SKM-1 (cell line): ENCODE results near the gene SNAP47.

Experiments used
- DNase-seq: peaks from one replicate; lab custom pipeline; 2025; ENCODE audit not compliant: unreplicated experiment; lab: John Stamatoyannopoulos, UW

Gene SNAP47

GRCh38 chr1:227748496-227749182, 13.4 kb downstream of the SNAP47 start:
- DNase-seq: no peak

DNA sequence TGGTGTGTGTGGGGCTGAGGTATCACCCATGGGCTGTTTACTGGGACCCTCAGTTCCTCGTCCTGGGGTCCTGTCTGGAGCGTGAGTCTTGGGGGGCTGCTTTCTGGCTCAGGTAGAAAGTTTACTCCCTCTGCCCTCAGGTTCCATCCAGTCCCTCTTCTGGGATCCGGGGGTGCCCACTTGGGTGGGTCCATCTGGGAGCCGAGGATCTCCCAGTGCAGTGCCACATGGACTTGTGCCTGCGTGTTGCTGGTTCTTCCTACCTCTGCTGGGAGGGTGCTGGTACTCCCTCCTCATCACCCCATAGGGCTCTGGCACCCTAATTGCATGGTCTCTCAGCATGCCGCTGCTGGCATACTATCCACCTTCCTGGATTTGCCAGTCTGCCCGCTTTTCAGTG, 14.0 kb downstream of the SNAP47 start:
- DNase-seq: no peak

DNA sequence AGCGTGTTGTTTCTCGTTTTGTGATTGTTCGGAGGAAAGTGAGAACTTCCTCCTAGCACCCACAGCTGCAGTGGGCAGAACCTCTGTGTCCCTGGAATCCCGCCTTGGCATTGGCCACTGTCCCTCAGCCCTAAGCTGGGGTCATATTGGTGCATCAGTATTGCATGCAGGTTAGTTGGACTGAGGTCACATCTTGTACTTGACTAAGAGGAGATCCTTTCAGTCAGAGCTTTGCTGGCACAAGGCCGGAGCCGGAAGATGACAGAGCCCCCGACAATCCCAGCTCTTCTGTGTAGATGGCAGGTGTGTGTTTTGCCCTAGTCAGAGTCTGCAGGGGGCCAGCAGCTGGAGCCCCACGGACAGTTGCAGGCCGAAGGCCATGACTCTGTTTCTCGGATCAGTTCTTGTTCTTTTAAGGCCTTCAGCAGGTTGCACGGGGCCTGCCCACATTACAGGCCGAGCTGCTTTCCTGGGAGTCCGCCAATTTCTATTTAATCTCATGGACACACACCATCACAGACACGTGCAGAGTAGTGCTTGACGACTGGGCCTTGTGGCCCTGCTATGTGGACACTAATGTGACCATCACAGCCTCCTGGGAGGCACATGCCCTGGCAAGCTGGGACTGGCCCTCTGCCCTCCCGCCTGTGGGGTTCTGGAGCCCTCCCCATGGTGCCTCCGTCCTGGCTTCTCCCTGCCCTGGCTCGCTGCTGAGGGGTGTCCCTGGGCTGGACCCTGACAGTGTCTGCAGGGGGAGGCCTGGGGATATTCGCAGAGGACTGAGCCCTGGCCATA, 14.9 kb downstream of the SNAP47 start:
- no peak for DNase-seq

DNA sequence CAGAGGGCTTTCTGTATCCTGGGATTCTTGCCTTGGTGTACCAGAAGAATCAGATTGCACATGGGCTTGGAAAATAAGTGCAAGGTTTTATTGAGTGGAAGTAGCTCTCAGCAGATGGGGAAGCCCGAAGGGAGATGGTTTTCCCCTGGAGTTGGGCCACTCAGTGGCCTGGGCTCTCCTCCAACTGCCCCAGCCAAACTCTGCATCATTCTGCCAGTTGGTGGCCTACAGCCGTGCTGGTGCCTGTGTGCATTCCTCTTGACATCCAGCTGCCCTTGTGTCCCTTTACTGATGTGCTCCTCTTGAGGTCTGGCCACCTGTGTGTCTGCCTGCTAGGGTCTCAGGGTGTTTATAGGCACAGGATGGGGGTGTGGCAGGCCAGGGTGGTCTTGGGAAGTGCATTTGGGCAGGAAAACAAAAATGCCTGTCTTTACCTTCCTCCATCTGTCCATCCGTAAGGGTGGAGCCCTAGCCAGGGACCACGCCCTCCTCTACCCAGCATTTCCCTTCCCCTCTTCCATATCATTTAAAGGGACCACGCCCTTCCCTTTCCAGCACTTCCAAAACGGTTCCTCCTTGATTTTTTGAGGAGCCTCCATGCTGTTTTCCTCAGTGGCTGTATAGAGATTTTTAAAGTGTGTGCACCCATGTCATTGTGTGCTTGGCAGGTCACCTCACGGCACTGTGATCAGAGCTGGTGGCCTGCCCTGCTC, 18.9 kb downstream of the SNAP47 start:
- no peak for DNase-seq

DNA sequence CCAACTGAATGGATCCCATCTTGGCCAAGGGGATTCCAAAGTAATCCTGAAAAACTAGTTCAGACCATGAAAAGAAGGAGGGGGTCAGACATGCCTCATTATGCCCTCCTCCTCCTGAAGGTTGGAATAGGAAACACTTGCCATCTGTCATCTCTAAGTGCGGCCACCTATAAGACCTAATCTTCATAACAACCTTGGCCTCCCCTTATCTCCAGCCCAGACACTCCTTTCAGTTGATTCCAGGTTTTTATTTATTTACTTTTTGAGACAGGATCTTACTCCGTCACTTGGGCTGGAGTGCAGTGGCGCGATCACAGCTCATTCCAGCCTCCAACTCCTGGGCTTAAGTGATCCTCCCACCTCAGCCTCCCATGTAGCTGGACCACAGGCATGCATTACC, 19.7 kb downstream of the SNAP47 start:
- no peak for DNase-seq

GRCh38 chr1:227756172-227756959, 21.1 kb downstream of the SNAP47 start:
- DNase-seq: no peak

DNA sequence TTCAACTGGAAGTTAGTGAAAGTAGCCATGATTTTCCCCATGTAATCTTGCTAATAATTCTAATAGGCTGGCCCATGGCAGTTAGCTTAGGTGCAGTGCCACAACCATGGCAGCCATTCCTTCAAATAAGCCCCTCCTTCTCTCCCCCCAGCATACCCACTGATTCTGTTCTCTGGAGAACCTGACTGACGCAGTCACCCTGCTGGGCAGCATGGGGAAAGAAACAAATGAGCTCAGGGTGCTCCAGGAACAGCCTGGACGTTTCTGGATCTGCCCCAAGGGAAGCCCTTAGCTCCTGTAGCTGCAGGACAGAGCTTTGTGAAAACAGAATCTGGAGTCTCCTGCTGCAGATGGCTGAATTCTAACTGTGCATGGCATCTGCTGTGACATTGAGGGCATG, 22.5 kb downstream of the SNAP47 start:
- no peak for DNase-seq

- no peak for DNase-seq
Observed at GRCh38 chr1:227758366-227758765, 23.1 kb downstream of the SNAP47 start.

- DNase-seq: no peak
Observed at GRCh38 chr1:227759341-227760300, 24.4 kb downstream of the SNAP47 start.

DNA sequence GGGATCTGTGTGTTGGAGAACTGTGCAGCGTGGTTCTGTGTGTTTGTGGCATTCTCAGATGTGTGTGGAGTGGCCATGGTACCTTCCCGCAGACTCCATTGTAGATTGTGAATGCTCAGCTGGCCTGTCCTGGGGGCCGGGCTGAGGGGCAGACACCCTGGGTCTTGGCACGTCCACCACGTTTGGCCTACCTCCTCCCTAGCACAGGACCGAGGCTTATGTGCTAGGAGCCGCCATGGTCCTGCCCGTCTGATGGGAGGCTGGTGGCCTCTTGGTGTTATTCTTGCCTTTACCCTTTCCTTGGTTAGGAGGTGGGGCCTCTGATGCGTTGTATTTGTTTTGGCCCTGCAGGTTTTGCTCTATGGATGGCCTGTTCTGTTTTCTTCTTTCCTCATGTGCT, 25.1 kb downstream of the SNAP47 start:
- DNase-seq: no peak

GRCh38 chr1:227761621-227762230, 26.5 kb downstream of the SNAP47 start:
- no peak for DNase-seq

DNA sequence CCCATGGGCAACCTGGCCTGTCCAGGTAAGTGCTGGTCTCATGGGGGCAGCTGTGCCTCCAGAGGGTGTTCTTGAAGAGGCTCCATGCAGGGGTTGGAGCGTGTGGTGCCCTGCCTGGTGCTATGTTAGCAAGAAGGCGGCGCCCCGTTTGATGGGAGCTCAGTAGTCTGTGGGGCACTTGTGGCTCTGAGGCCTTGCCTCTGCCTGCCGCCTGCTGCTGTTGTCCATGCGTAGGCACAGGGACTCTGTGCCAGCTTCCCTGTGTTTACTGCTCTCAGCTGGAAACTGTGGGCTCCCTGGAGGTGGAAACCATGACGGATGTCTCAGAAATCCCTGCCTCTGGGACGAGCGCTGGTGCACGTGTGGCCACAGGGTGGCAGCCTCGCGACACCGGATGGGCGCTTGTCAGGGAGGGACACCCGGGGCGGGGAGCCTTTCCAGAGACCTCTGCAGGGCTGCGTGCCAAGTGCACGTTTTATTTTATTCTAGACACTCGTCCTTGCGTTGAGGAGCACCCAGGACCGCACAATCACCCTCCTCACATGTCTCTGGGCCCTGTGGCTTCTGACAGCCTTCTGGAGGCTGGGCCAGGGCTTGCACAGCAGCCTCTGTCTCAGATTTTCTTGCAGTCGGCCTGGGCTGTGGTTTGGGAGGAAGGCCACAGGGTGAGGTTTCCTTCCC, 27.1 kb downstream of the SNAP47 start:
- DNase-seq: peak; percentile 83

DNA sequence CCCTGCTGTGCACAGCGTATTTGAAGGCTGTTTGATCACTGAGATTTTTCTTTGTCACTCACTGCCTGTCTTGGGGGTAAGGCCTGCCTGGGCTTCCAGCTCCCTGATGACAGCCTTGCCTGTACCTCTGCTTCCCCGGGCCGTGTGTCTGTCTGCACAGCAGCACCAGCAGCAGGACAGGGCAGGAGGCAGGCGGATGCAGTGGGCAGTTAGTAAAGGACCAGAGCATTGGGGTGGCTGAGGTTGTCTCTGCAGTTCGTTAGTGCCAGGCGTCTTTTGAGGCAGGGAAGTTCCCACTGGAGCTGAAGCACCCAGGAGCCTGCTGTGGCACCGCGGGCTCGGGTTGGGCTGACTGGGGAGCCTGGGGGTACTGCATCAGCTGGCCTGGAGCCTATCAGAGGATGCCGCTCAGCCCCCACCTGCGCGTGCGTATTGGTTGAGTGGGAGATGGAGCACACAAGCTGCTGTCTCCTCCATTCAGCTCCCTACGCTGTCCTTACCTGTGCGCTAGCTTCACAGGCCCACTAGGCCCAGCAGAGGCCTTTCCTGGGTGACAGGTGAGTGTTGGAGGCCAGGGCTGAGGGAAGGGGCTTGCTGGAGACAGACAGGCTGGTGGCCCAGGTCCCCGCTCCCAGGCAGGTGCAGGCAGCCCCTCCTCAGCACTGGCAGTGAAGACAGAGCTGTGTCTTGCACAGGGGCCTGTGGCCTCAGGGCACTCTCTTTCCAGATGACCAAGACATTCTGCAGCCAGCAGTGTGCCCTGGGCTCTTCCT, 28.2 kb downstream of the SNAP47 start:
- no peak for DNase-seq

GRCh38 chr1:227764019-227764391, 28.8 kb downstream of the SNAP47 start:
- no peak for DNase-seq

GRCh38 chr1:227765261-227766014, 30.2 kb downstream of the SNAP47 start:
- DNase-seq: no peak

- no peak for DNase-seq
Observed at GRCh38 chr1:227766015-227766634, 30.9 kb downstream of the SNAP47 start.

- DNase-seq: no peak
Observed at GRCh38 chr1:227766653-227767277, 31.5 kb downstream of the SNAP47 start.
